ENCODE data around the gene TMEM269. TPM values are rescaled to one million over a fixed set of nuclear protein-coding genes. Genes with fewer than 3 reads are reported as not detected.
"Not testable (repeated sequence)": the region's sequence is repeated elsewhere in the genome, so short reads cannot be mapped to it uniquely, and the experiment has no call there.

Gene TMEM269
- total RNA-seq, 2 experiments from 2014 or later = 0.24 to 0.57 TPM

GRCh38 chr1:42784547-42784945 lies 245 bp upstream of the TMEM269 start:
- DNase-seq = no peak
- Mint-ChIP-seq H3K36me3 (ENCODE audit: low read depth) (peaks cover 15% of the 10 kb centered on the region), H3K27me3 (ENCODE audit: low read depth) (no peaks in the 10 kb centered on the region), H3K27ac (no peak overlapping the region), H3K4me3 (no peak overlapping the region), H3K4me1 (ENCODE audit: low read depth) (peaks cover 13% of the 10 kb centered on the region), H3K9me3 (no peaks in the 10 kb centered on the region)
- intact Hi-C loops (cut with micrococcal nuclease) = no loop called here
- CTCF ChIA-PET = no interaction called here

DNA sequence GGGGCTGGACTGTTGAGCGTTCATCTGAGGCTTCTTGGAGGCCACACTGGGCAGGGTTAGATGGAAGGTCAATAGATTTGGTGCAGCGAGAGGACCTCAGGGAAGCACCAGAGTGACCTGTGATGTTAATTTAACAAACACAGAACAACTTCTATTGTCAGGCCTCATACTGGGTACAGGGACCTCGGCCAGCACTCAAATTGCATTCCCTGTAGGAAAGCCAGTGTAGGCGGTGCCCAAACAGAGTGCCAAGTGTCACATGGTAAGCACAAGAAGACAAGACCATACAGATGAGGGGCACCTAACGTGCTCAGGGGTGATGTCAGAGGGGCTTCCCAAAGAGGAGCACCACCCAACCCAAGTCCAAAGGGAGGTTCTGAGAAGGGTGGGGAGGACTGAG lies 1.3 kb downstream of the TMEM269 start:
- CTCF ChIA-PET = no interaction called here
- H3K4me3 Mint-ChIP-seq = peak overlapping the region; percentile 60
- H3K27ac Mint-ChIP-seq = no peak overlapping the region

GRCh38 chr1:42788021-42788420 lies 3.2 kb downstream of the TMEM269 start:
- Mint-ChIP-seq H3K27me3 (ENCODE audit: low read depth) (no peaks in the 10 kb centered on the region), H3K36me3 (ENCODE audit: low read depth) (peaks cover 4% of the 10 kb centered on the region), H3K9me3 (no peaks in the 10 kb centered on the region), H3K27ac (no peak overlapping the region), H3K4me1 (ENCODE audit: low read depth) (peaks cover 13% of the 10 kb centered on the region), H3K4me3 (no peak overlapping the region)
- intact Hi-C loops (cut with micrococcal nuclease) = no loop called here
- DNase-seq = no peak
- CTCF ChIA-PET = interaction anchor here (0.5 kb wide), 1 partner anchor 169 kb away, joined by 3 read pairs; no protein-coding TSS in a partner anchor

More for the DNA sequence above, 1.3 kb downstream of the TMEM269 start:
- intact Hi-C loops (cut with micrococcal nuclease) = no loop called here
- H3K4me1 Mint-ChIP-seq (ENCODE audit: low read depth) = peaks cover 13% of the 10 kb centered on the region
- no peaks in the 10 kb centered on the region for H3K27me3 Mint-ChIP-seq (ENCODE audit: low read depth)
- no peak for DNase-seq
- no peaks in the 10 kb centered on the region for H3K9me3 Mint-ChIP-seq
- peaks cover 9% of the 10 kb centered on the region for H3K36me3 Mint-ChIP-seq (ENCODE audit: low read depth)

DNA sequence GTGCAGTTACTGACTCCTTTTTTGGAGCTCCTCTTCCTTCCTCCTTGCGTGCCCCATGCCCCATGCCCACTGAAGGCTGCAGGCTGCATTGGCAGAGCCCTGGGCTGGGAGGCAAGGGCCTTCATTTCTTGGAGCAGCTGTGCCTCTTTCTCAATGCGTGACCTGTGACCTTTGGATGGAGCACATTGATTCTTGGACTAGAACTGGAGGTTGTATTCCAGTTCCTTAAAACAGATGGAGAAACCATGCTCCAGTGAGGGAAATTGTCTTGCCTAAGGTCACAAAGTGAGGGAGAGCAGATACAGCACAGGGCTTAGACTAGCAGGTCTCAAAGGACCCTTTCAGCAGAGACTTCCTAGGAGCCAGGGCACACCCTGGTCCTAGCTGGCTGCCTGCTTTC lies 9.0 kb downstream of the TMEM269 start:
- no peak overlapping the region for H3K27ac Mint-ChIP-seq
- H3K9me3 Mint-ChIP-seq = no peaks in the 10 kb centered on the region
- no peaks in the 10 kb centered on the region for H3K36me3 Mint-ChIP-seq (ENCODE audit: low read depth)
- intact Hi-C loops (cut with micrococcal nuclease) = no loop called here
- no peak overlapping the region for H3K4me3 Mint-ChIP-seq
- DNase-seq = no peak
- no peaks in the 10 kb centered on the region for H3K4me1 Mint-ChIP-seq (ENCODE audit: low read depth)
- no peaks in the 10 kb centered on the region for H3K27me3 Mint-ChIP-seq (ENCODE audit: low read depth)
- CTCF ChIA-PET = interaction anchor here (0.9 to 1.2 kb wide), 2 partner anchors 15 to 280 kb away, joined by 3 to 4 read pairs; no protein-coding TSS in a partner anchor

GRCh38 chr1:42797414-42797813 lies 12.6 kb downstream of the TMEM269 start:
- H3K4me3 Mint-ChIP-seq = no peak overlapping the region
- DNase-seq = no peak
- H3K9me3 Mint-ChIP-seq = no peaks in the 10 kb centered on the region
- H3K36me3 Mint-ChIP-seq (ENCODE audit: low read depth) = no peaks in the 10 kb centered on the region
- H3K27me3 Mint-ChIP-seq (ENCODE audit: low read depth) = no peaks in the 10 kb centered on the region
- H3K4me1 Mint-ChIP-seq (ENCODE audit: low read depth) = no peaks in the 10 kb centered on the region
- intact Hi-C loops (cut with micrococcal nuclease) = no loop called here
- CTCF ChIA-PET = no interaction called here
- H3K27ac Mint-ChIP-seq = no peak overlapping the region

DNA sequence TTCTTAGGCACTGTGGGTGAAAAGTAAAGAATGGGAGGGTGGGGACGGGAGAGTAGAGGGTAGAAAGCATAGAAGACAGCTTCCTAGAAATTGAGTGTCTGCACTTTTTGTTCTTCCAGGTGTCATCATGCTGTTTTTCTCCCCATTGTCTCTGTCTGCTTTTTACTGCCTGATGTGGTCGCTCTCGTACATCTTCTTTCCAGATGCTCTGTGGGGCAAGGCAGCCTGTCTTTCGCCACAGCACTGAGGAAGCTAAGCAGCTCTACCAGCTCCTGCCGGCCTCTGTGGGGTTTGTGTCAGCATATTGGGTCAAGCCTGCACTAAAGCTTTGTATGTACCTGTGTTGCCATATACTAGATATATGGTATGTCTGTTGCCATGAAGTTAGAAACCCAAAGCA lies 13.2 kb downstream of the TMEM269 start:
- Mint-ChIP-seq H3K27me3 (ENCODE audit: low read depth) (no peaks in the 10 kb centered on the region), H3K9me3 (no peaks in the 10 kb centered on the region), H3K27ac (no peak overlapping the region), H3K36me3 (ENCODE audit: low read depth) (no peaks in the 10 kb centered on the region), H3K4me3 (no peak overlapping the region), H3K4me1 (ENCODE audit: low read depth) (no peaks in the 10 kb centered on the region)
- intact Hi-C loops (cut with micrococcal nuclease) = no loop called here
- no peak for DNase-seq
- CTCF ChIA-PET = no interaction called here

GRCh38 chr1:42801832-42802473 lies 17.2 kb downstream of the TMEM269 start:
- no peak for DNase-seq
- Mint-ChIP-seq H3K27me3 (ENCODE audit: low read depth) (no peaks in the 10 kb centered on the region), H3K36me3 (ENCODE audit: low read depth) (peaks cover 8% of the 10 kb centered on the region), H3K9me3 (no peaks in the 10 kb centered on the region), H3K4me3 (no peak overlapping the region), H3K4me1 (ENCODE audit: low read depth) (no peaks in the 10 kb centered on the region), H3K27ac (no peak overlapping the region)
- intact Hi-C loops (cut with micrococcal nuclease) = no loop called here
- CTCF ChIA-PET = no interaction called here

- no peak overlapping the region for H3K4me3 Mint-ChIP-seq
- intact Hi-C loops (cut with micrococcal nuclease) = no loop called here
- peaks cover 5% of the 10 kb centered on the region for H3K4me1 Mint-ChIP-seq (ENCODE audit: low read depth)
- no peak for DNase-seq
- H3K36me3 Mint-ChIP-seq (ENCODE audit: low read depth) = peaks cover 8% of the 10 kb centered on the region
- H3K27me3 Mint-ChIP-seq (ENCODE audit: low read depth) = no peaks in the 10 kb centered on the region
- H3K9me3 Mint-ChIP-seq = no peaks in the 10 kb centered on the region
- H3K27ac Mint-ChIP-seq = no peak overlapping the region
- CTCF ChIA-PET = interaction anchor here (0.5 to 0.9 kb wide), 2 partner anchors 14 to 22 kb away, joined by 3 read pairs; no protein-coding TSS in a partner anchor
Measured at GRCh38 chr1:42806171-42806570, 21.4 kb downstream of the TMEM269 start.

GRCh38 chr1:42806593-42806992 lies 21.8 kb downstream of the TMEM269 start:
- no peak for DNase-seq
- intact Hi-C loops (cut with micrococcal nuclease) = no loop called here
- Mint-ChIP-seq H3K27ac (no peak overlapping the region), H3K4me3 (no peak overlapping the region), H3K9me3 (no peaks in the 10 kb centered on the region), H3K36me3 (ENCODE audit: low read depth) (peaks cover 8% of the 10 kb centered on the region), H3K4me1 (ENCODE audit: low read depth) (peaks cover 5% of the 10 kb centered on the region), H3K27me3 (ENCODE audit: low read depth) (no peaks in the 10 kb centered on the region)
- CTCF ChIA-PET = interaction anchor here (0.5 to 1.6 kb wide), 3 partner anchors 15 to 108 kb away, joined by 3 read pairs; no protein-coding TSS in a partner anchor

DNA sequence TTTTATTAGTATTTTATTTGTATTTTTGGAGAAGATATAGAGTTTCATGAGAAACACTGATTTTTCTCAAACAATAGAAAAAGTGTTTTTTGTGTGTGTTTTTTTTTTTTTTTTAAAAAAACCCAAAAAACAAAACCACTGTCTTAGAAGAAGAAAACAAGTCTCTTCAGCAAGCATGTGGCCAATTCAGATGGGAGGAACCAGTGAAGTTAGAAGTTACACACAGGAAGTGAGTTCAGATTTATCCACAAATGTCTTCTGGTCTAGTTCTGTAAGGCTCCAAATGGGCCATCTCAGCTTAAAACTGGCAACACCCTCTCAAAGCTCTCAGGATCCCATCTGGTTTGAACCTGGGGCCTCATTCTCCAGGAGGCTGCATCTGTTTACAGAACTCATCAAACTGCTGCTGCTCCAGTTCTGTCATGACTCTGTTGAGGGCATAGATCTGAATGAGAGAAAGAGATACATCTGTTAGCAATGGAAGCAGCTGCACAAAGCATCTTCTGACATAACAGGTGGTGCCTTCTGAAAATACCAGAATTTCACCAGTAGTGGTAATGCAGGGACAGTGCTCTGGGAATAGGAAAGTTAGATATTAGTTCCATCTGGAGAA lies 22.4 kb downstream of the TMEM269 start:
- no peak for DNase-seq
- intact Hi-C loops (cut with micrococcal nuclease) = no loop called here
- Mint-ChIP-seq H3K27me3 (ENCODE audit: low read depth) (no peaks in the 10 kb centered on the region), H3K9me3 (no peaks in the 10 kb centered on the region), H3K4me1 (ENCODE audit: low read depth) (peaks cover 5% of the 10 kb centered on the region), H3K36me3 (ENCODE audit: low read depth) (peaks cover 8% of the 10 kb centered on the region), H3K27ac (no peak overlapping the region), H3K4me3 (no peak overlapping the region)
- CTCF ChIA-PET = interaction anchor here (1.0 to 1.6 kb wide), 2 partner anchors 29 to 108 kb away, joined by 3 to 4 read pairs; no protein-coding TSS in a partner anchor

GRCh38 chr1:42814815-42815214 lies 30.0 kb downstream of the TMEM269 start:
- H3K27me3 Mint-ChIP-seq (ENCODE audit: low read depth); H3K36me3 Mint-ChIP-seq (ENCODE audit: low read depth); H3K27ac Mint-ChIP-seq; H3K4me3 Mint-ChIP-seq; H3K9me3 Mint-ChIP-seq; CTCF ChIA-PET; DNase-seq: not testable (repeated sequence)
- peaks cover 17% of the 10 kb centered on the region for H3K4me1 Mint-ChIP-seq (ENCODE audit: low read depth)
- intact Hi-C loops (cut with micrococcal nuclease) = loop anchor here (5.0 kb wide), 2 partner anchors 353 to 478 kb away; partner anchors contain the start of genes CCDC30 and FOXJ3

DNA sequence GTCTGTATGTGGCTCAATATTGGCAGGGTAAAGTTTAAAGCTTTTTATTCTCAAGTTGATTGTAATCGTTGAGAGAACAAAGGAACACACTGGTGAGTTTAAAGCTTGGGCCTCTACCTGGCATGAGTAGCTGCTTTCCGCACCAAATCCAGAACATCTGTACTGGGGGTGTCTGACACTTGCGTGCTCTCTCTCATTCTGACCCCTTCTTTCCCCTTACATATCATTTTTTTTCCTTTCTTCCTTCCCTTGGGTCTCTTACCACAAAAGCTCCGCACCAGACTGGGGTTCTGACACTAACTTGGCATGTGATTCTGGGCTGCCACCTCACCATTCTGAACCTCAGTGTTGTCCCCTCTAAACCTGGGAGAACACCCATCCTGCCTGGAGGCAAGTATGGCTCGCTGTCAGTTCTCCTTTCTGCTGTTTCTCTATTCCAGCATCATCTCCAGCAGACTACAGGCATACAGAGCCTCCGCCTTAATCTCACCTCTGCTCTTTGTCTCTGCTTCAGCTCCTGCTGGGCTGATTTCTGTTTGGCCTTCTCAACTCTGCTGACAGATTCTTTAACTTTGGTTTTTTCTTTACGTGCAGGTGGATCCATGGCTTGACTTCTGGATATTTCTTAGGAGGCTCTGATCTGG lies 31.3 kb downstream of the TMEM269 start:
- CTCF ChIA-PET = interaction anchor here (0.6 to 1.7 kb wide), 6 partner anchors 35 to 1534 kb away, joined by 3 to 7 read pairs (median 4); partner anchors contain the start of genes C1orf50 and P3H1
- Mint-ChIP-seq H3K4me3 (peak overlapping the region; percentile 76), H3K9me3 (no peaks in the 10 kb centered on the region), H3K27me3 (ENCODE audit: low read depth) (no peaks in the 10 kb centered on the region), H3K36me3 (ENCODE audit: low read depth) (peaks cover 4% of the 10 kb centered on the region), H3K27ac (peak overlapping the region; percentile 77), H3K4me1 (ENCODE audit: low read depth) (peaks cover 17% of the 10 kb centered on the region)
- intact Hi-C loops (cut with micrococcal nuclease) = loop anchor here (2.0 to 5.0 kb wide), 3 partner anchors 109 to 479 kb away; partner anchors contain the start of genes CCDC30 and FOXJ3
- peak; percentile 40 for DNase-seq
